ENCODE results near the gene DBNDD2.

DBNDD2 gene, protein sequence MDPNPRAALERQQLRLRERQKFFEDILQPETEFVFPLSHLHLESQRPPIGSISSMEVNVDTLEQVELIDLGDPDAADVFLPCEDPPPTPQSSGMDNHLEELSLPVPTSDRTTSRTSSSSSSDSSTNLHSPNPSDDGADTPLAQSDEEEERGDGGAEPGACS

DNA sequence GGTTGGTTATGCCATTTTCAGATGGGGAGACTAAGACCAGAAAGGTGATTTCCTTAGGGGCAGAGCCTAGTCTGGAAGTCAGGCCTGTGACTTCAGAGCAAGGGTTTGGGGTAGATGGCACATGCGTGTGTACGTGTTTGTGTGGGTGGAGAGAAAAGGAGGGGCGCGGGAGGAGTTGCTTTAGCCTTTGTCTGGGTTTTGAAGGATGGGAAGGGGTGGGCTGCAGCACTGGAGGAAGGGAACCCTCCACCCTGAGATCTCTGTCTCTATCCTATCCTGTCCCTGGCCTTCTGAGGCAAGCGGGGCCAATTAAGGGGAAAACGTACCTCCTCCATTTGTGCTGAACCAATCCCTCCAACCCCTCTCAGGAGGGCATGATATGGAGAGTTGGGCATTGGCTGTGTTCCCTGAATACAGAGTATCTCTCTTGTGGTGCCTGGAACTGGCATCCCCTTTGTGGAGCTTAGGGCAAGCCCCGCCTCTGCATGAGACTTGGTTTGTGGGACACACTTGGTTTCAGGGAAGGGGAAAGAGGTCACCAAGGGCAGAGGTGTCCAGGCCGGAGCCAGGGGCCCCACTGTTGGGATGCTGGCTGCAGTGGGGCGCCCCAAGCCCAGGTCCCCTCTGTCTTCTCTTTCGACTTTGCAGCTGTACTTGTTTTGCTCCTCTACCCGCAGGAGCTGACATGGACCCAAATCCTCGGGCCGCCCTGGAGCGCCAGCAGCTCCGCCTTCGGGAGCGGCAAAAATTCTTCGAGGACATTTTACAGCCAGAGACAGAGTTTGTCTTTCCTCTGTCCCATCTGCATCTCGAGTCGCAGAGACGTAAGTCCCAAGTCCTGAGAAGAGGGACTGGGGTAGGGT lies at the start of gene DBNDD2:
DBNDD2 (plus strand) TSS at position 507 of the 863 bp plus-strand sequence; CDS start at position 686, 179 bp downstream.
- peak; percentile 98 for DNase-seq (ENCODE audit: low spot score)

DNA sequence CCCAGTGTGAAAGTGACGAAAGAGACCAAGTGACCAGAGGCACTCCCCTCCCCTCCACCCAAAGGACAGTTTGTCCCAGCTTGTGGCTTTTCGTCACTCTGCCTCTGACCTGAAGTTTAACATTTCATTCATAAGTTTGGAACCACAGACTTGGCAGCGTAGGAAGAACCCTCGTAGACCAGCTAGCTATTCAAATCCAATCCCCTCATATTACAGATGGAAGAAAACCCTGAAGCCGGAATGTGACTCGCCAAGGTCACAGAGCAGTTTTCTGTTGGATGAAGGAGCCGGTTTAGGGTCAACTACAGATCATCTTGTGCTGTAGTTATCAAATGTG lies 49.1 kb upstream of the DBNDD2 start:
- DNase-seq (ENCODE audit: low spot score): no peak

DNA sequence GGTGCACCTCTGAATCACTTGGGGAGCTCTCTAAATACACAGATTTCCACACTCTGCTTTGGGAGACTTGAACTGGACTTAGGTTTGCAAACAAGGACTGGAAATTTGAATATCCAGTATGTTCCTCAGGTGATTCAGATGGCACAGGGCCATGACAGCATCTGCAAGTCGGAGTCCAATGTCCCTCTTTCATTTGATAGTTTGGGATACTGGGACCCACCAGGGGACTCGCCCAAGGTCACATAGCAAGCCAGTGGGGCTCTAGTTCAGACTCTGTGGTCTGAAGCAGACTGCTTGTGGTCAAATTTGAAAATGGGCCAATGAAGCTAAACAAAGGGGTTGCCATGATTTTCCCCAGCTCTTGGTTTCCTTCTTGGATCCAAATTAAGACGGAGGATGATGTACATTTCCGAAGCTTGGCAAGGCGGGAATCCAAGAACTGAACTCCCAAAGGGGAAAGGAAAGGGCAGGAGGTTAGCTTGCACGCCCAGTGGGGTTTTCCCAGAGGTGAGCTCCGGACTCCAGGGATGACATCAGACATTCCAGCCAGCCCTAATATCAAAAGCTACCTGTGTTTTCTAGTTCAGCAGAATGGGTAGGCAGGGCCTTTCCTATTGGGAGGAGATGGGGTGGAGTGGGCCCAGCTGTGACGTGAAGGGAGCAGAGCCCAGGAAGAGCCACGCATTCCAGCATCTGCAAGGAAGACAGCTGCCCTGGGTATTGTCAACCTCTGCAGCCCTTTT lies 48.5 kb upstream of the DBNDD2 start:
- no peak for DNase-seq (ENCODE audit: low spot score)

DNA sequence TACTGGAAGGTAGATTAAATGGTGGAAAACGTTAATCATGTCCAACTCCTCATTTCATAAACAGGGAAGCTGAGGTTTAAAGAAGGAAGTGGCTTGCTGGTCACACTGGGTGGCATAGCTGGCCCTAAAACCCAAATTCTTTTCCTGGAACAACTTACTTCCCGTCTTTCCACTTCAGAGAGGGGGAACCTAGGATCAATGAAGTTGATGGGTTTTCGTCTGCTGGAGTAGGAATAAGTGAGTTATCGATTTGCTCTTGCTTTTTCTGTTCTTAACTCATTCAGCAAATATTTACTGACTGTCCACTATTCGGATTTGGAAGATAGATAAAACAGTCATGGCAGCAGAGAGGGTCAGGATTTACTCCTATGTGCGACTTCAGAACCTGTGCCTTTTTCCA lies 46.3 kb upstream of the DBNDD2 start:
- no peak for DNase-seq (ENCODE audit: low spot score)

DNA sequence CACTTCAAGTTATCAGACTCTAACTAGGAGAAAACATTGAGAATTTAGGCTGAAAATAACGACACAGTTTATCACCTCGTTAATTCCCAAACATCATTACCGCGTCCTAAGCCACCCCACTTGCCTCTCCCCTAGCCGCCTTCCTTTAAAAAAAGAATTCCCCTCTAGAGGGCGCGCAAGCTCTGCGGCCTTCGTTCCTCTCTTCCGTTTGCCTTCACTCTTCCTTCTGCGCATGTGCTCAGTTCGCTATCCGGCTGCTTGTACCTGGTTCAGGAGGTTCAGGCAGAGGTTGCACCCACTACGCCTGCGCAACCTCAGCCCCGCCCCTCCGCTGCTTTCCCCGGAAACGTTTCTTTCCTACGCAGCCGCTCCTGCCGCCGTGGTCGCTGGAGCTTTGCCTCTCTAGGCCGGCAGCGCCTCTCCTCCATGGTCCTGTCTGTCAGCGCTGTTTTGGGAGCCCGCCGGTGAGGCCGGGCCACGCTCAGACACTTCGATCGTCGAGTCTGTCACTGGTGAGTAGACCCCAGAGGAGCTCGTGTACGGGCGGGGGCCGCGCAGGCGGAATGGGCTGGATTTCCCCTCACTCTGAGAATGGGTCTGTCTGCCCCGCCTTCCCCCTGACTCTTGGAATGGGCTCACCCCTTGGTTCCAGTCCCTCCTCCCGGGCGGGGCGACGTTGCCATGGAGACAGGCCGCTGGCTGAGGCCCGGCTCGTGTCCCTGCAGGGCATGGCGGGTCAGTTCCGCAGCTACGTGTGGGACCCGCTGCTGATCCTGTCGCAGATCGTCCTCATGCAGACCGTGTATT lies 45.1 kb upstream of the DBNDD2 start, which contains the start of gene SYS1:
SYS1 (plus strand) TSS at position 353 of the 807 bp plus-strand sequence; CDS start at position 729, 376 bp downstream.
- DNase-seq (ENCODE audit: low spot score): peak; percentile 98

DNA sequence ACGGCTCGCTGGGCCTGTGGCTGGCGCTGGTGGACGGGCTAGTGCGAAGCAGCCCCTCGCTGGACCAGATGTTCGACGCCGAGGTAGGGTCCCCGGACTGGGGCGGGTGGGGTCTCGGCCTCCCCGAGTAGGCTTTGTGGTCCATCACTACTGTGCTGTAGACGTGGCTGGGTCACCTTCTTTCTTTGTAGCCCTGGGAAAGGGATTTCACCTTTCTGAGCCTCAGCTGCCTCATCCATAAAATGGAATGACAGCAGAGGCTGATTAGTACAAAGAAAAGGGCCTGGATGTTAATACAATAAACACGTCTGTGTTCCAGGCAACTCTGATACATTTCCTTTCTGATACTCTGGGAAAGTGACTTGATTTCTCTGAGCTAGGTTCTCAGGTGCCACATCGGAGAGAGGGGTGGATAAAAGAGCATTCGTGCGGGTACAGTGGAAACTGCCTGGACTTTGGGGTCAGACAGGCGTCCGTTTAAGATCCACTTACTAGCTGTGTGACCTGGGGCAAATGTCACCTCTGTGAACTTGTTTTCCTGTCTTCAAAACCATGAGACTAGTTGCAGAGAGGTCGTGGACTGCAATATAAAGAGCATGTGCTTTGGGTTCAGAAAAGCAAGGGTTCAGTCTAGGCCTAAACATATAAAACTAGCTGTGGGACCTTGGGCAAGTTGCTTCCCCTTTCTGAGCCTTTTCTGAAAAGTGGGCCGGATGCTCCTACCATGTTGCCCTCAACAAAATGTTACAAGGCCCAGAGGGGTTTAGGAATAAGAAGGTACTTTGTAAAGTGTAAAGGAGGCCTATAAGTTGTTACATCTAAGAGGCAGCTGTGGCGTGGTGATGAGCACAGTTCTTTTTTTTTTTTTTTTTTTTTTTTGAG lies 44.2 kb upstream of the DBNDD2 start:
- DNase-seq (ENCODE audit: low spot score): no peak

DNA sequence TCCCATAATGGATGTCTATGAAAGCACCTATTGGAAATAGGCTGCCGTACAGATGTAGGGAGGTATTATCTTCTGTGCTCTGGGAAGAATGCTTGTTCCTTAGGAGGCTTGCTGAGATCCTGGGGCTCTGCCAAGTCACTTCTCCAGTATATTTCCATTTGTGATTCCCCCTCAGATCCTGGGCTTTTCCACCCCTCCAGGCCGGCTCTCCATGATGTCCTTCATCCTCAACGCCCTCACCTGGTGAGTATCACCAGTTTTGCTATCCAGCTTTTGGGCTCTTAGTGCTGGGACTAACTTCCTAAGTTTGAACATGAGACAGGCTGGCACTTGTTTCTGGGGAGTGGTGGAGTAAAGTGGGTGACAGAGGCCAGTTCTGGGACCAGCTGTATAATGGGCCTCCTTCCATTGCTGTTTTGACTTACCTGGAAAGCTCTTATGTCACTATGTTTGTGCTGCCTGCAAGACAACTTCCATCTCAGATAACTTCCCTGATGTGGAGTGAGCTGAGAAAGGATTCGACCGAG lies 42.6 kb upstream of the DBNDD2 start:
- no peak for DNase-seq (ENCODE audit: low spot score)

DNA sequence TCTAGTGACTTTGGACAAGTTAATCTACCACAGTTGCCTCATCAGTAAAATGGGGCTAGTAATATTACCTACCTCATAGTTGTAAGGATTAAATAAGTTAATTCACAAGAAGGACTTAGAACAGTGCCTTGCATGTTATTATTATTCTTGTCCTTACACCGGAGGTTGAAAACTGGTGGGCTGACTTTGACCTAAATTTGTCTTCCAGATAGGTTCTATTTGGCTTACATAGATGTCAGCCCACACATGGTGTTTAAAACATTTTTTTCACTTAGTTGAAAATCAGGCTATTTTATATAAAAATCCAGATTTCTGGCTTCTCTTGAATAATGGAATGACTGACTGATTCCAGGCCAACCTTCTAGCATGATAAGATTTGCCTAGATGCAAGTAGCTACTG lies 41.9 kb upstream of the DBNDD2 start:
- no peak for DNase-seq (ENCODE audit: low spot score)

DNA sequence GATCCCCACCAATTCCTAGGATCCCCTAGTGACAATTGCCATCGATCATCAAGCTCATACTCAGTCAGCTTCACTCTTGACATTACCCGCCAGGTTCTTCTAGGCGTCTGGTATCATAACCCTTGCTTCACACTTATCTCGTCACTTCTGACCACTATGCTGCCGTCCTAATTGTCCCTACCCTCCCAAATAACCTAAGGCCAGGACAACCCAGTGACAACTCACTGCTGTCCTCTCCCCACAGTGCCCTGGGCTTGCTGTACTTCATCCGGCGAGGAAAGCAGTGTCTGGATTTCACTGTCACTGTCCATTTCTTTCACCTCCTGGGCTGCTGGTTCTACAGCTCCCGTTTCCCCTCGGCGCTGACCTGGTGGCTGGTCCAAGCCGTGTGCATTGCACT lies 41.5 kb upstream of the DBNDD2 start:
- DNase-seq (ENCODE audit: low spot score): no peak

DNA sequence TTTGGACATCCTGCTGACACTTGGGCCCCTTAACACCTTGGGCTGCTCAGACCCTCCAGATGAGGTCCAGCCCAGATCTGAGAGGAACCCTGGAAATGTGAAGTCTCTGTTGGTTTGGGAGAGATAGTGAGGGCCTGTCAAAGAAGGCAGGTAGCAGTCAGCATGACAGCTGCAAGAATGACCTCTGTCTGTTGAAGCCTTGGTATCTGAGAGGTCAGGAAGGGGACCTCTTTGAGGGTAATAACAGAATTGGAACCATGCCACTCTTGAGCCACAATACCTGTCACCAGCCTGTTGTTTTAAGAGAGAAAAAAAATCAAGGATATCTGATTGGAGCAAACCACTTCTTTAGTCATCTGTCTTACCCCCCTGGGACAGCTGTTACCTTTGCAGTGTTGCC lies 41.0 kb upstream of the DBNDD2 start:
- DNase-seq (ENCODE audit: low spot score): no peak

DNA sequence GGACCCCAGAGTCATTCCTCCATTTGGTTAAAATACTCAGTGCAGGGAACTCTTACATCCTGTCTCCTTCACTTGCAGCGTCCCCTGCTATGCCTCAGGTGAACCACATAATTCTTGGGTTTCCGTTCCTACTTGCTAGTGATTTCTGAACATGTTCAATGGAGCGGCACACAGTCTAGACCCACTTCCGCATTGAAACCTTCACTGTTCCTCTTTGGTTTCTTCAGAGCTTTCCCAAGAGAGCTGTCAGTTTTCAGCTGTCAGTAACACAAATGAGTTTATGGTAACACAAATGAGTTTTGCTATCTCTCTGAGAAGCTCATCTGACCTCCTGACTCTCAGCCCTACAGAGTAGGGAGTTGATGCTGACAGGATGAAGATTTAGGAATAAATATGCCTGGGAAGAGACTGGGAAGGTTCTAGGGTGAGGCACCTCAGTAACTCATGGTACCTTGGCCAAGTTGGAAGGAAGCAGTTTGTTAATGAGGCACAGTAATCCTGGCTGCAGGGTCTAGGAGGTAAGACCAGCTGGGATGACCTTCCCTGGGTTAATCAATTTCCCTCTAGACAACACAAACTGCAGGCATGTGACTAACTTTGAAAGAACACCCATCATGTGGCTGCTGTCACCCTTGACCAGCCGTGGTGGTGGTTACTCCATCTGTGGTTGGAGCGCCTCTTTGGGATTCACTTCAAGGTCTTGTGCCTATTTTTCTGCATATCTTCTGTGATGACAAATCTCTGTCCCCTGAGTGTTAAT lies 39.7 kb upstream of the DBNDD2 start:
- no peak for DNase-seq (ENCODE audit: low spot score)

DNA sequence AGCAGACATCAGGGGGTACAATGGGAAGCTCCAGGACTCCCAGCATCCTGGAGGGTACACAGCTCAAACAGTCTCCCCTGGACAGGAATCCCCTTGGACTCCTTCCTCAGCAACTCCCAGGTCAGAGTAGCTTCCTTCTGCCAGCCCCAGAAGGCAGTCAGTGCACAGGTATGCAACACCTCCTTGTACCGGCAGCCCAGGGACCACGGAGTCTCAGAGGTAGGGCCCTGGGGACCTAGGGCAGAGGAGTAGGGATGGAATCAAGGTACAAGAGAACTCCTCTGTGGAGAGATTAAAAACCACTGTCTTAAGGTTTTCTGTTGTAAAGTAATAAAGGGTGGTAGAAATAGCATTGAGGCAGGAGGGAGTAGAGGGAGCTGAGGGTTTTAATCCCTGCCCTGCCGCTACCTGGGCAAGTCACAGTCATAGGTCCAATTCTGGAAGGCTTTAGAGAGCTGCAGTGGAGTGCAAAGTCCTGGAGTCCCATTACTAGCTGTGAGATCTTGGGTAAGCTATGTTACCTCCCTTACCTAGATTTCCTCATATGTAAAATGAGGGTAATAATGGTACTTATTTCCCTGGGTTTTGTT lies 37.4 kb upstream of the DBNDD2 start:
- DNase-seq (ENCODE audit: low spot score): no peak

DNA sequence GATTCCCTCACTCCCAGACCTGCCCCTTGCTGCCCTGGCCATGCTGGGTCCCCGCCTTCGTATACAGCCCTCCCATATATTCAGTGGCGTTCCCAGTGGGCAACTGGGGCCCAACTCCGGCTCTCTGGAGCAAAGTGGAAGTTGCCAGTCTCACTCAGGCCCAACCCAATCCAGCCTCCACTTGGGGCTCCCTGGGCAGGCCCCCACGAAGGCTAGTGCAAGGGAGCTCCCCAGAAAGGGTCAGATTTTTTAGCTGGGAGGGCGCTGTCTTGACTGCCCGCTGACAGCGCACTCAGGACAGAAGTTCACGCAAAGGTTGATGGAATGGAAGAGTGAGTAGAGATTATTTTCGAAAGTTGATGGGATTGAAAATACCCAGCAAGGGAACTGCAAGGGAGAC lies 35.8 kb upstream of the DBNDD2 start:
- DNase-seq (ENCODE audit: low spot score): no peak

DNA sequence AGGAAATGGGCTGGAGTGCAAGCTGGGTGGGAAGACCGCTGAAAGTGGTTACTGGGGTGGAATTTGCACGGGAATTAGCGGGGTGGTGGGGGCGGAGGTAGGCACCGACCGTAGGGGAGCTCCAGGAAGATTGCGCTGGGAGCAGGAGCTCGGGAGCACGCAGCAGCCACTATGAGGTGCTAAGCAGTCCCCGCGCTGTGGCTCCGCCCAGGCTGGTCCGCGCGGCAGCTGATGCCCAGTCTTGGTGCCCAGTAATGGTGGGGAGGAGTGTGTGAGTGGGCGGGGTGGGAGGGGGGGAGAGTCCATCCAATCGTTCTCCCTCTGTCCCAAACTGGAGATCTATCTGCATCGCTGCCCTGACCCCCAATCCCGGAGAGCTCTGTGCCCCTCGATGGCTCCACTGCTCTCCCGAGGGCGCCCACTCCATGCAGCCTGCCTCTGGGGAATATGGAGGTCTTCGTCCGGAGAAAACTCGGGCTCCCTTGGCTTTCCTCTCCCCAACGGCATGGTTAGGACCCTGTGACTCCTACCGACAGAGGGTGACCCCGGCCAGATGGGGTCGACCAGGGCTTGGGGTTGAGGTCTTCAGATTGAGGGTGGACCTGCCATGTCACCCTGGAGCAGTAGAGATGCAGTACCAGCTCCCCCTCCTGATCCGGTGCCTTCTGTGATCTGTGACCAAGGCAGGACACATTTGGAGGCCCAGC lies 35.3 kb upstream of the DBNDD2 start:
- DNase-seq (ENCODE audit: low spot score): peak; percentile 82

DNA sequence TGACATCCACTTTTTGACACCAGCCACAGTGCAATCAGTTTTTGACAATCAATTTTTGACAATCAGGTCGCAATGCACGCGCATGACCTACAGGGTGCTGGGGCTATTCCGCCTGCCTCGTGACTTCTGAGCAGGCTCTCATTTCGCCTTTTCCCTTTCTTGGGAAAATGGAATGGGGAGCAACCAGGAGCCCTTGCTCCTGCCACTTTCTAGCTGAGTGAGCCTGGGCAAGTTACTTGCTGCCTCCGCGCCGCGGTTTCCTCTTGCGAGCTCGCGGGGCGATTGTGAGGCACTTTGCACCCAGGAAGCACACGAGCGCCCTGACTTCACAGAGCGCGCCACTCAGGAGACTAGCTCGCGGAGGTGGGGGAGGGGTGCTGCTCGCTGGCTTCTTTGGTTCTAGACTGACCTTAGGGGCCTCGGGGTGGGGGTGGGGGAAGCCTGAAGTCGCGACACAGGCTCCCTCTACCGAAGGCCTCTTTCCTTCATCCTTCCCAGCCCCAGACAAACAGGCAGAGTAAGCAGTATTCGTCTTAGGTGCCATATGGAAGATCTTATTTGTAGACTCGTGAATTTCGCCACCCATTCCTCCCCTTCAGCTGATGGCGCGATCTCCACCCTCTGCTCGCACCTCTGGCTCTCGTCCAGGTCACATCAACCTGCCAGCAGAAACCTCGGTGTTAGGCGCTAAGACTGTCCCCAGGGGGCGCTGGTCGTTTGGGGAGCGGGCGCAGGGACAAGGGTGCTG lies 34.6 kb upstream of the DBNDD2 start:
- peak; percentile 88 for DNase-seq (ENCODE audit: low spot score)

DNA sequence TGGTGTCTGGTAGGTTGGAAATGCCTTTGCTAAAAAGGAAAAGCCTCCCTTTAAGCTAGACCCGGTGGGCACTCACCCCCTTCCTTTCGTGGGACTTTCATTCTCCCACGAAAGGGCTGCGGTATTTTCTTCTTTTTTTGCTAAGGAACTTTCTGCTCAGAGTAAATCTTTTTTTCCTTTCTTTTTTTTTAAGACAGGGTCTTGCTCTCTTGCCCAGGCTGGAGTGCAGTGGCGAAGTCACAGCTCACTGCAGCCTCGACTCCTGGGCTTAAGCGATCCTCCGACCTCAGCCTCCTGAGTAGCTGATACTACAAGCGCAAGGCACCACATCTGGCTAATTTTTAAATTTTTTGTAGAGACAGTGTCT lies 34.0 kb upstream of the DBNDD2 start:
- no peak for DNase-seq (ENCODE audit: low spot score)

DNA sequence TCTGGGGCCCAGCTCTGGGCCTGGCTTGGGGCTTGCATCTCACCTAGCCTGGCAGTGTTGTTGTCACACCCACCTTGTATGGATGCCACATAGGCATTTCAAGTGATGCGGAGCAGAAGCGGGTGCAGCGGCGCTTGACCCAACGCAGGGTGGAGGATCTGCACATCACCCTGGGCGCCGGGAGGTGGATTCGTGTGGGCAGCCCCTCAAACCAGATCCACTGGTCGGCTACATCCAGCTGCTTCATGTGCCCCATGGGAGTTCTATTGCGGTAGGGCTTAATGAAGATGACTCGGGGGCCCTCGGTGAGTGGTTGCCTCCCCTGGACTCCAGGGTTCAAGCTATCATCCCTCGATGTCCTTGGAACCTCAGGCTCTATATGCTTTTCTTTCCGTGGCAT lies 33.1 kb upstream of the DBNDD2 start:
- no peak for DNase-seq (ENCODE audit: low spot score)

DNA sequence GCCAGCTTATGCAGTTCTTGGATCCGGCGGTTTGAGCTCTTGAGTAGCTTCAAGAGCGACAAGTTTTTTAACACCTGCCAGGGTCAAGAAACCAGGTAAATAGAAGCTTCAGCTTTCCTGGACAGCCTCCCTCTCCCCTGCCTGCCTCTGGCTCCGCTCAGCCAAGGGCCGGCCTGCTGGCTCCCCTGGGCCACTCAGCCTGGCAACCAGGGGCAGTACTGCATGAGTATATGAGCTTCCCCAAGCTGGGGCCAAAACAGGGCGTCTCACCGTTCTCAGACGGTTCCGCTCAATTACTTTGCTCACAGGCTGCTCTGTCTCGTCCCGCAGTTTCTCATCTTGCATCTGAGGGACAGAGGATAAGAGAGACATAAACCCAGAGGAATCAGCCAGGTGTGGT lies 30.8 kb upstream of the DBNDD2 start:
- no peak for DNase-seq (ENCODE audit: low spot score)

All from globus pallidus (tissue), 1 donor.